HCT116 (cell line): Measurements from ENCODE around the gene TNS2. TPM values are rescaled to one million over a fixed set of nuclear protein-coding genes. Genes with fewer than 3 reads are reported as not detected.
A peak's percentile ranks its signal among the peaks of the same experiment; 100 is the strongest.

ENCODE experiments used
- ATAC-seq: fragments of 200-7000 bp; cut with Tn5 transposase; 2 replicates; pipeline ENCODE4 v1.9.1; 2020; ENCODE audit warnings: mild to moderate bottlenecking, moderate library complexity
- Bru-seq: library from RNA; stranded (reverse); fragments of 400-500 nt; gene quantifications from one replicate; lab custom pipeline; 2021; lab: Mats Ljungman, UMichigan
- BruChase-seq, 2 experiments: library from RNA; stranded (reverse); fragments of 400-500 nt; gene quantifications; one replicate each; lab custom pipeline; 2021; lab: Mats Ljungman, UMichigan
- BruUV-seq: library from RNA; stranded (reverse); fragments of 400-500 nt; replicated peaks from 2 replicates; lab custom pipeline; 2021; lab: Mats Ljungman, UMichigan
- CTCF ChIA-PET: fragments of 300-600 bp; sonication (Branson Sonifier 250); formaldehyde crosslinking; loops from one replicate; lab custom pipeline; 2021; ENCODE audit warnings: antibody characterized with exemption; lab: Charles Lee
- POLR2A ChIA-PET: fragments of 300-600, 350-600 bp; sonication (Branson Sonifier 250); formaldehyde crosslinking; loops from one replicate; lab custom pipeline; 2021; ENCODE audit warnings: antibody characterized with exemption; lab: Charles Lee
- RAD21 ChIA-PET, 2 experiments: fragments of 300-600 bp; sonication (Branson Sonifier 250); formaldehyde crosslinking; loops; one replicate each; lab custom pipeline; 2023; ENCODE audit warnings: low total read pairs in 2 of 2; ENCODE audit not compliant: uncharacterized antibody in 2 of 2, unreplicated experiment in 2 of 2, low non-redundant PET in 1 of 2; lab: Charles Lee
- DNase-seq: peaks from one replicate; pipeline ENCODE4 v3.0.0-alpha.2; 2010; ENCODE audit warnings: low read depth, low spot score
- H2AFZ ChIP-seq: fragments of 200-600 bp; shearing (Covaris generic), sonication (generic); 2 replicates; pipeline ENCODE4 v1.6.1; 2017; ENCODE audit warnings: low read depth, mixed run types, mixed read lengths, antibody characterized with exemption, low read length; ENCODE audit not compliant: poor library complexity, severe bottlenecking
- H3K27ac ChIP-seq: 2 replicates; pipeline ENCODE4 v1.5.1; 2012; ENCODE audit warnings: low read depth, low read length
- H3K27me3 ChIP-seq: fragments of 200-600 bp; sonication (generic); 2 replicates; pipeline ENCODE4 v1.6.1; 2016; ENCODE audit warnings: mixed run types, low read length, mixed read lengths; ENCODE audit not compliant: insufficient read depth
- H3K36me3 ChIP-seq, 2 experiments: fragments of 200-500 bp in 1 of 2; fragments of 200-600 bp in 1 of 2; sonication (Bioruptor generic) in 1 of 2; sonication (generic) in 1 of 2; 2 replicates each; pipeline versions ENCODE4 v1.5.1 to v1.6.1; 2014 to 2016; ENCODE audit warnings: low read length in 2 of 2, inconsistent platforms in 1 of 2, mixed read lengths in 1 of 2, mixed run types in 1 of 2; ENCODE audit not compliant: insufficient read depth in 2 of 2, control insufficient read depth in 1 of 2
- H3K4me1 ChIP-seq, 2 experiments: fragments of 200-600 bp in 1 of 2; sonication (generic) in 1 of 2; 2 replicates each; pipeline versions ENCODE4 v1.5.1 to v1.6.1; 2012 to 2017; ENCODE audit warnings: low read length in 2 of 2, inconsistent platforms in 1 of 2, mild to moderate bottlenecking in 1 of 2, mixed read lengths in 1 of 2, mixed run types in 1 of 2, moderate library complexity in 1 of 2; ENCODE audit not compliant: insufficient read depth in 2 of 2, control insufficient read depth in 1 of 2
- H3K4me2 ChIP-seq: fragments of 200-600 bp; sonication (generic); 2 replicates; pipeline ENCODE4 v1.6.1; 2017; ENCODE audit warnings: mixed run types, low read length, mixed read lengths
- H3K4me3 ChIP-seq, 2 experiments: fragments of 200-600 bp in 1 of 2; sonication (generic) in 1 of 2; replicated peaks in 1 of 2; 2 replicates each; pipeline ENCODE4 v1.5.1; 2011 to 2016; ENCODE audit warnings: low read length in 2 of 2, control low read depth in 1 of 2, low read depth in 1 of 2, mild to moderate bottlenecking in 1 of 2, mixed read lengths in 1 of 2, mixed run types in 1 of 2
- H3K79me2 ChIP-seq: fragments of 200-600 bp; sonication (generic); 2 replicates; pipeline ENCODE4 v1.6.1; 2017; ENCODE audit warnings: mild to moderate bottlenecking, mixed run types, low read length, moderate library complexity, mixed read lengths; ENCODE audit not compliant: insufficient read depth
- H3K9ac ChIP-seq: fragments of 200-600 bp; sonication (generic); 2 replicates; pipeline ENCODE4 v1.6.1; 2016; ENCODE audit warnings: low read length, mixed read lengths
- H3K9me2 ChIP-seq: fragments of 200-600 bp; sonication (generic), shearing (Covaris generic); 2 replicates; pipeline ENCODE4 v1.6.1; 2017; ENCODE audit warnings: mixed run types, mild to moderate bottlenecking, moderate library complexity; ENCODE audit not compliant: insufficient read depth
- H3K9me3 ChIP-seq, 2 experiments: fragments of 200-500 bp in 1 of 2; fragments of 200-600 bp in 1 of 2; sonication (Bioruptor generic) in 1 of 2; sonication (generic) in 1 of 2; 2 replicates each; pipeline ENCODE4 v1.6.1; 2014 to 2017; ENCODE audit warnings: low read length in 2 of 2, mixed read lengths in 2 of 2, inconsistent platforms in 1 of 2, low read depth in 1 of 2, mild to moderate bottlenecking in 1 of 2, mixed run types in 1 of 2, moderate library complexity in 1 of 2; ENCODE audit not compliant: control insufficient read depth in 1 of 2, insufficient read depth in 1 of 2
- H4K20me1 ChIP-seq: fragments of 200-600 bp; sonication (generic), shearing (Covaris generic); 2 replicates; pipeline ENCODE4 v1.6.1; 2017; ENCODE audit warnings: mixed run types, mild to moderate bottlenecking, moderate library complexity; ENCODE audit not compliant: insufficient read depth
- TCF7L2 ChIP-seq: IDR thresholded peaks from 2 replicates; pipeline ENCODE4 v1.7.0; 2011; ENCODE audit warnings: borderline replicate concordance, inconsistent platforms; ENCODE audit not compliant: insufficient read depth, insufficient read length; ENCODE audit errors: extremely low read depth
- ZNF274 ChIP-seq: fragments of 200-500 bp; sonication (Bioruptor generic); IDR thresholded peaks from 2 replicates; pipeline ENCODE4 v1.6.1; 2014; ENCODE audit warnings: mild to moderate bottlenecking, low read depth, low read length, inconsistent platforms
- intact Hi-C: fragments of 100-400 bp; cut with micrococcal nuclease; formaldehyde crosslinking; loops from 2 replicates; pipeline ENCODE4 v1.10.0; 2022
- long read RNA-seq: library from polyadenylated mRNA; unstranded; transcript quantifications from one replicate; pipeline ENCODE4 v2.0.0, GENCODE V29; 2021; ENCODE audit not compliant: unreplicated experiment
- polyA plus RNA-seq: library from polyadenylated mRNA; unstranded; fragments of >200 nt; gene quantifications from 2 replicates; pipeline ENCODE4 v1.2.1, GENCODE V29; 2012; ENCODE audit warnings: missing spikeins
- total RNA-seq: library from RNA; stranded (reverse); gene quantifications from one replicate; pipeline ENCODE4 v1.2.1, GENCODE V29; 2021; ENCODE audit not compliant: unreplicated experiment

TNS2 gene, protein sequence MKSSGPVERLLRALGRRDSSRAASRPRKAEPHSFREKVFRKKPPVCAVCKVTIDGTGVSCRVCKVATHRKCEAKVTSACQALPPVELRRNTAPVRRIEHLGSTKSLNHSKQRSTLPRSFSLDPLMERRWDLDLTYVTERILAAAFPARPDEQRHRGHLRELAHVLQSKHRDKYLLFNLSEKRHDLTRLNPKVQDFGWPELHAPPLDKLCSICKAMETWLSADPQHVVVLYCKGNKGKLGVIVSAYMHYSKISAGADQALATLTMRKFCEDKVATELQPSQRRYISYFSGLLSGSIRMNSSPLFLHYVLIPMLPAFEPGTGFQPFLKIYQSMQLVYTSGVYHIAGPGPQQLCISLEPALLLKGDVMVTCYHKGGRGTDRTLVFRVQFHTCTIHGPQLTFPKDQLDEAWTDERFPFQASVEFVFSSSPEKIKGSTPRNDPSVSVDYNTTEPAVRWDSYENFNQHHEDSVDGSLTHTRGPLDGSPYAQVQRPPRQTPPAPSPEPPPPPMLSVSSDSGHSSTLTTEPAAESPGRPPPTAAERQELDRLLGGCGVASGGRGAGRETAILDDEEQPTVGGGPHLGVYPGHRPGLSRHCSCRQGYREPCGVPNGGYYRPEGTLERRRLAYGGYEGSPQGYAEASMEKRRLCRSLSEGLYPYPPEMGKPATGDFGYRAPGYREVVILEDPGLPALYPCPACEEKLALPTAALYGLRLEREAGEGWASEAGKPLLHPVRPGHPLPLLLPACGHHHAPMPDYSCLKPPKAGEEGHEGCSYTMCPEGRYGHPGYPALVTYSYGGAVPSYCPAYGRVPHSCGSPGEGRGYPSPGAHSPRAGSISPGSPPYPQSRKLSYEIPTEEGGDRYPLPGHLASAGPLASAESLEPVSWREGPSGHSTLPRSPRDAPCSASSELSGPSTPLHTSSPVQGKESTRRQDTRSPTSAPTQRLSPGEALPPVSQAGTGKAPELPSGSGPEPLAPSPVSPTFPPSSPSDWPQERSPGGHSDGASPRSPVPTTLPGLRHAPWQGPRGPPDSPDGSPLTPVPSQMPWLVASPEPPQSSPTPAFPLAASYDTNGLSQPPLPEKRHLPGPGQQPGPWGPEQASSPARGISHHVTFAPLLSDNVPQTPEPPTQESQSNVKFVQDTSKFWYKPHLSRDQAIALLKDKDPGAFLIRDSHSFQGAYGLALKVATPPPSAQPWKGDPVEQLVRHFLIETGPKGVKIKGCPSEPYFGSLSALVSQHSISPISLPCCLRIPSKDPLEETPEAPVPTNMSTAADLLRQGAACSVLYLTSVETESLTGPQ (N-terminal part only)
- total RNA-seq: 25.7 TPM
- polyA plus RNA-seq: 16.3 and 17.3 TPM in 2 replicates
- percentile 45 among the genes with signal in this experiment for Bru-seq, nascent RNA
- BruChase-seq, experiment 1, labeled RNA remaining after a 6-hour chase: percentile 54 among the genes with signal in this experiment
- percentile 52 among the genes with signal in this experiment for BruChase-seq, experiment 2, labeled RNA remaining after a 2-hour chase
- long read RNA-seq, partial matches to known transcripts: 8 of 8 reads
- long read RNA-seq, other reads (novel, unspliced or antisense): 0 of 8 reads

- no peak within 1 kb of the TSS for H2AFZ ChIP-seq
- peak within 1 kb of the TSS; percentile 97 for H3K4me2 ChIP-seq
- no peaks in the 10 kb centered on the region for H3K9me2 ChIP-seq
- peak within 1 kb of the TSS; percentile 75 for H3K9ac ChIP-seq
- H3K79me2 ChIP-seq: peaks cover 23% of the 10 kb centered on the region; the same call in 1 of the 2 replicates
- intact Hi-C loops: loop anchor here (5.0 kb wide), 2 partner anchors 42 to 318 kb away; partner anchors contain the start of gene EIF4B
- CTCF ChIA-PET: interaction anchor here (1.5 to 2.8 kb wide), 3 partner anchors 12 to 148 kb away, joined by 5 to 20 read pairs (median 8); no protein-coding TSS in a partner anchor
- peak within 1 kb of the TSS; percentile 53 to 59 for H3K4me3 ChIP-seq
- no peaks in the 10 kb centered on the region for H3K36me3 ChIP-seq
- POLR2A ChIA-PET: interaction anchor here (2.1 kb wide), 1 partner anchor 49 kb away, joined by 6 read pairs; no protein-coding TSS in a partner anchor
- H3K9me3 ChIP-seq: no peaks in the 10 kb centered on the region
- peak within 1 kb of the TSS; percentile 91 for H3K27ac ChIP-seq
- no peak for TF ChIP-seq ZNF274
- TF ChIP-seq TCF7L2: peak; percentile 22
- TF ChIP-seq, all 23 proteins: peak for 1
- no peak for DNase-seq
- ATAC-seq: no peak
- RAD21 ChIA-PET: no interaction called here
- Histone ChIP-seq H4K20me1 (no peaks in the 10 kb centered on the region), H3K4me1 (peaks cover 68 to 94% of the 10 kb centered on the region in 2 experiments), H3K27me3 (no peaks in the 10 kb centered on the region)
- BruUV-seq: no TSS peak
Measured at GRCh38 chr12:53049571-53050318, at the start of gene TNS2. TSS of gene TNS2 (plus strand) at chr12:53050065. CDS start at chr12:53050186, 121 bp downstream.
